Measurements from ENCODE around the gene SNX21.
A peak's percentile ranks its signal among the peaks of the same experiment; 100 is the strongest.

GRCh38 chr20:45880988-45881788 lies 47.6 kb downstream of the SNX21 start, which contains the start of gene ZSWIM1:
- TF ChIP-seq CTCF (IDR thresholded peaks at IDR 0.05): peak in 1 of 4 experiments; percentile 6
- TF ChIP-seq EP300 (IDR thresholded peaks at IDR 0.05): no peak
- TF ChIP-seq POLR2AphosphoS5 (IDR thresholded peaks at IDR 0.05): peak; percentile 67
